Small intestine (tissue), 7 donors: ENCODE data around the gene SERF2. TPM values are rescaled to one million over a fixed set of nuclear protein-coding genes. Genes with fewer than 3 reads are reported as not detected.

Experiments used
- DNase-seq, 2 donors: peaks; one replicate each; pipeline versions ENCODE4 v3.0.0 to v3.0.0-alpha.2; 2013
- FAIRE-seq: peaks from 2 replicates; lab custom pipeline; 2012; peaks lifted over from hg19 to GRCh38; lab: Jason Lieb, UNC
- H3K27ac ChIP-seq, 3 donors: one replicate each; pipeline ENCODE4 v1.5.1; 2013; ENCODE audit warnings: low read length in 2 of 3, mild to moderate bottlenecking in 2 of 3, control low read depth in 1 of 3, inconsistent platforms in 1 of 3, low read depth in 1 of 3, moderate library complexity in 1 of 3
- H3K27me3 ChIP-seq, 3 donors: one replicate each; pipeline ENCODE4 v1.6.1; 2013; ENCODE audit warnings: low read length in 3 of 3, inconsistent platforms in 1 of 3; ENCODE audit not compliant: control insufficient read depth in 3 of 3, insufficient read depth in 3 of 3
- H3K36me3 ChIP-seq, 3 donors: one replicate each; pipeline ENCODE4 v1.6.1; 2013; ENCODE audit warnings: low read length in 3 of 3, inconsistent platforms in 1 of 3, low read depth in 1 of 3, mild to moderate bottlenecking in 1 of 3, moderate library complexity in 1 of 3; ENCODE audit not compliant: control insufficient read depth in 3 of 3, insufficient read depth in 2 of 3
- H3K4me1 ChIP-seq, 3 donors: one replicate each; pipeline ENCODE4 v1.6.1; 2013; ENCODE audit warnings: low read length in 2 of 3, inconsistent platforms in 1 of 3, low read depth in 1 of 3, mild to moderate bottlenecking in 1 of 3, moderate library complexity in 1 of 3; ENCODE audit not compliant: control insufficient read depth in 3 of 3, insufficient read depth in 2 of 3
- H3K4me3 ChIP-seq, 3 donors: one replicate each; pipeline ENCODE4 v1.5.1; 2013; ENCODE audit warnings: low read length in 3 of 3, control low read depth in 1 of 3, inconsistent platforms in 1 of 3, low read depth in 1 of 3, mild to moderate bottlenecking in 1 of 3, moderate library complexity in 1 of 3
- H3K9me3 ChIP-seq, 2 donors: one replicate each; pipeline ENCODE4 v1.6.1; 2013; ENCODE audit warnings: low read depth in 1 of 2, low read length in 1 of 2; ENCODE audit not compliant: control insufficient read depth in 2 of 2, insufficient read depth in 1 of 2
- WGBS, 3 donors: extraction: QIAGEN DNeasy Blood & Tissue Kit; methylation state at CpG; one replicate each; pipeline ENCODE4 v1.1.7; 2013; 5-methylcytosine and 5-hydroxymethylcytosine counted together
- polyA plus RNA-seq, 4 donors: library from polyadenylated mRNA; stranded (reverse) in 3 of 4; unstranded in 1 of 4; fragments of 200-250 nt in 3 of 4; fragments of 120-200 nt in 1 of 4; gene quantifications; one replicate each; pipeline versions ENCODE4 v1.2.1 to v1.2.3, GENCODE V29; 2013
- donor health status: healthy with polysubstance abuse.
- donor health status: control.
- donor health status: control.
- donor health status: Bipolar disorder and iron deficiency.
- donor health status: healthy.

The SERF2 gene
- polyA plus RNA-seq, 4 donors: 739 to 2,526 (median 1,711) TPM

DNA sequence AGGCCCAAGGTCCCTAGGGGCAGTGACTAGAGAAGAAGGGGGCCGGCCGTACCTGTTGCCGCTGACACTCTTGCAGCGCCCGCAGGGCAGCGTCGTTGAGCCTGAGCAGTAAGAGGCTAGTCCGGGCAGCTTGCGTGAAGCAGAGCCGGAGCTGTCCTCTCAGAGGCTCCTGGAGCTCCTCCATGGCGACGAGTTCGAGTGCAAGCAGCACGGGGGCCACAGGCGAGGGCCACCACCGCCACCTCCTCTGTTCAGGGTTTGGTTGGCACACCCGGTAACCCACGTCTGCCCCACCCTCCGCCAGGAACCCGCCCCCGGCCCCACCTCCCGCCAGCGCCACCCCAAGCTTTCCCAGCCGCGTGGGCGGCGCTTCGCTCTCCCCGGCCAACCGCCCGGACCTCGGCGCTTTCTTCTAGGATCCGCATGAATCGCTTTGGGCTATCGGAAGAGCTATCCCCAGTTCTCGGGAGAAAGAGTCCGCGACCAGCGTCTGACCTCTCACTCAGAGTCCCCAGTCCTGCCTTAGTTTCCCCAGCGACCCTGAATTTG lies 15.3 kb upstream of the SERF2 start, which contains the start of gene ELL3:
Gene ELL3 (minus strand): TSS at position 249 of the 549 bp plus-strand sequence. CDS start 65 bp downstream, at position 184.
- H3K9me3 ChIP-seq: no peaks in the 10 kb centered on the region
- DNase-seq: peak; percentile 91 to 93
- H3K36me3 ChIP-seq: peaks cover 0 to 21% (median 15%) of the 10 kb centered on the region in 3 donors
- peaks cover 0 to 15% (median 0%) of the 10 kb centered on the region in 3 donors for H3K4me1 ChIP-seq
- peak within 1 kb of the TSS; percentile 73 to 84 (median 74) for H3K4me3 ChIP-seq
- FAIRE-seq: no peak
- no peaks in the 10 kb centered on the region for H3K27me3 ChIP-seq
- WGBS, 3 donors: 0 to 1% (median 1%) methylated on average over 31 to 41 of the region's 41 CpGs
- peak within 1 kb of the TSS; percentile 92 to 94 (median 93) for H3K27ac ChIP-seq

DNA sequence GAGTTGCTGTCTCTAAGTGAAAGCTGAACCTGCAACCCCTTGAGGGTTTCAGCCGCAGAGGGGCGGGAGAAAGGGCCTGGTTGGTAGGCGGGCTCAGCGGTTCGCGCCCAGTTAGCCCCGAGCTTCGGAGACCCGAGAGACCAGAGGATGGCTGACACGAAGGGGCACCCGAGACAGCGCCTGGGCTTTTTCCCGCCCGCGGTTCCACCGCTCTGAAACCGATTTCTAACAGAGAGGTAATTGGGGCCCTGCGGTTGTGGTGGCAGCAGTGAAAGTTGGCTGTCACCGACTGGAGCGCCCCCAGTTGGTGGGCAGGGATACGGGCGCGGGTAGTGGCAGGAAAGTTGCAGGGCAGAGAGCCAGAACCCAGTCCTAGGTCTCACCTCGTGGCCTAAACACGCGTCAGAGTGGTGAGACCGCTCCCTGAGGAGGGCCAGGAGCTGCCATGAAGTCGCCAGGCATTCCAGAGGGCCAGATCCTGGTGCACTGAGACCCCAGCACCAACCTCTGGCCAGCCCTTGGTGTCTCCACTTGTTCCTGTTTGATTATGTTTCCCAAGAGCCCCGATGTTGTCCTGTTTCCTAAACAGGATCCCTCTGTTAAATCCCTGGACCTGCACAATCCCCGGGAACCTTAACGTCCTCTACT lies 14.7 kb upstream of the SERF2 start:
- H3K9me3 ChIP-seq: no peaks in the 10 kb centered on the region
- peaks cover 0 to 19% (median 10%) of the 10 kb centered on the region in 3 donors for H3K36me3 ChIP-seq
- FAIRE-seq (no peak), DNase-seq (peak; percentile 86 to 93)
- H3K27me3 ChIP-seq: no peaks in the 10 kb centered on the region
- H3K4me3 ChIP-seq: peak overlapping the region; percentile 73 to 84 (median 74)
- 0 to 1% (median 1%) methylated on average over 31 of the region's 31 CpGs for WGBS, 3 donors
- H3K4me1 ChIP-seq: peaks cover 0 to 15% (median 0%) of the 10 kb centered on the region in 3 donors
- peak overlapping the region; percentile 82 to 94 (median 90) for H3K27ac ChIP-seq

DNA sequence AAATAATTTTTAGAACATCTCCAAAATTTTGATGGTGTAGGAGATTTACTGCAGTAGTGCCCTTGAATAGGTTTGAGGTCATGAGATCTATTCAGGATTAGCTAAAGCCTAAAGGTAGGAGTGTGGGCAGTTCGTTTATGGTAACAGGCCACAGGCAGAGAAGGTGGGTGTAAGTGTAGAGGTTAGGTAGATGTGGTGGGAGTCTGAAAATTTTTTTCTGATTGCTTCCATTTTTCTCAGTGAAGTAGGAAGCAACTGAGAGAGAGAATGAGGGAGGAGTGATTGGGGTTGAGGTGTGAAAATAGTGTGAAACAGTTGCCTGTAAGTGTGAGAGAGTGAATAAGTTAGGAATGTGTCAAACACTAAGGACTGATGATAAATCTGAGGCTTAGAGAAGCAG lies 13.1 kb upstream of the SERF2 start:
- Histone ChIP-seq H3K4me1 (peaks cover 0 to 15% (median 0%) of the 10 kb centered on the region in 3 donors), H3K27me3 (no peaks in the 10 kb centered on the region), H3K27ac (no peak overlapping the region), H3K9me3 (no peaks in the 10 kb centered on the region), H3K4me3 (no peak overlapping the region), H3K36me3 (peaks cover 0 to 9% (median 2%) of the 10 kb centered on the region in 3 donors)
- 80 to 83% (median 81%) methylated on average over 1 of the region's 1 CpG for WGBS, 3 donors
- no peak for FAIRE-seq
- no peak for DNase-seq

DNA sequence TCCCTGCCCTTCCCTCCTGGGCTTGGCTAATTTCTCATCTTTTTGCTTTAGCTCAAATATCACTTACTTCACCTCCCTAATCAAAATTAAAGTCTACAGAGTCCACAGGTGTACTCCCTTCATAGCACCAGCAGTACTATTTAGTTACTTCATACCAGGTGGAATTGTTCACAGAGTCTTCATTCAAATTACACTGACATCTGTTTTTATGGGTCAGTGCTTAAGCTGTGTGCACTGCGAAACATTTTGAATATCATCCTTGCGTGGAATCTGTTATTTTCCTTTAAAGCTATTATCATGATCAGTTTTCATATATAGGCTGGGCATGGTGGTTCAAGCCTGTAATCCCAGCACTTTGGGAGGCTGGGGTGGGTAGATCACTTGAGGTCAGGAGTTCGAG lies 2.7 kb upstream of the SERF2 start:
- H3K4me1 ChIP-seq: peaks cover 5 to 20% (median 12%) of the 10 kb centered on the region in 3 donors
- no peak overlapping the region for H3K4me3 ChIP-seq
- H3K27ac ChIP-seq: peak overlapping the region in 1 of 3 donors; percentile 55
- peaks cover 0 to 2% of the 10 kb centered on the region in 2 donors for H3K9me3 ChIP-seq
- H3K36me3 ChIP-seq: peaks cover 0 to 16% (median 3%) of the 10 kb centered on the region in 3 donors
- no peaks in the 10 kb centered on the region for H3K27me3 ChIP-seq
- no peak for FAIRE-seq
- no peak for DNase-seq
- WGBS, 3 donors: 91 to 96% (median 95%) methylated on average over 3 of the region's 3 CpGs

DNA sequence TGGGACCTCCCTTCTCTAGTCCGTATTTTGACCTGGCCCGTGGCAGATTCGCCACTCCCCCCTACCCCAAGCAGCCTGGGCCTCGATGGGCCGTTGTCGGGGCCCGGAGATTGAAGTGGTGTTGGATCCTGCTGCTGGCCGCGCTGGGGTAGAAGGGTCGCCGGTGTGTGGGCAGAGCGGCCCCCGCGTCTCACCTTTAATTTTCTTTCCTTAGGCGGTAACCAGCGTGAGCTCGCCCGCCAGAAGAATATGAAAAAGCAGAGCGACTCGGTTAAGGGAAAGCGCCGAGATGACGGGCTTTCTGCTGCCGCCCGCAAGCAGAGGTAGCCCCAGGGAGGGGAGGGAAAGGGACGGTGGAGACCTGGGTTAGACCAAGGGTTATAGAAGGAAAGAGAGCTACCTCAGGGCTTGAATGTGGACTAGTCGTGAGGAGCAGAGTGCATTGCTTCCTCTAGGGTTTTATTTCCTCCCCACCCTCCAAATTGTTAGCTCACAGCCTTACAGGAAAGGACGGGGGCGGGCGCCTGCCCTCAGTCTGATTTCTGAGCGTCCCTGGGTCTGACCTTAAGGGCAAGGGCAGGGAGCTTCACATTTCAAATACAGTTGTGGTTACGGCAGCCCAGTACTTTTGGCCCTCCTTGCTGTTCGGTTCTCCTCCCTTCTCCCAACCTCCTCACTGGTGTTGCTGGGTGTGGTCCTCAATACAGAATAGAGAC lies 799 bp downstream of the SERF2 start:
- DNase-seq: peak; percentile 57 to 63
- FAIRE-seq: no peak
- Histone ChIP-seq H3K27me3 (no peaks in the 10 kb centered on the region), H3K4me3 (peak overlapping the region; percentile 96 to 99 (median 96)), H3K9me3 (peaks cover 0 to 2% of the 10 kb centered on the region in 2 donors), H3K36me3 (peaks cover 4 to 37% (median 6%) of the 10 kb centered on the region in 3 donors), H3K27ac (peak overlapping the region; percentile 95 to 99 (median 98)), H3K4me1 (peaks cover 5 to 30% (median 16%) of the 10 kb centered on the region in 3 donors)
- WGBS, 3 donors: 0 to 1% (median 0%) methylated on average over 33 of the region's 33 CpGs

DNA sequence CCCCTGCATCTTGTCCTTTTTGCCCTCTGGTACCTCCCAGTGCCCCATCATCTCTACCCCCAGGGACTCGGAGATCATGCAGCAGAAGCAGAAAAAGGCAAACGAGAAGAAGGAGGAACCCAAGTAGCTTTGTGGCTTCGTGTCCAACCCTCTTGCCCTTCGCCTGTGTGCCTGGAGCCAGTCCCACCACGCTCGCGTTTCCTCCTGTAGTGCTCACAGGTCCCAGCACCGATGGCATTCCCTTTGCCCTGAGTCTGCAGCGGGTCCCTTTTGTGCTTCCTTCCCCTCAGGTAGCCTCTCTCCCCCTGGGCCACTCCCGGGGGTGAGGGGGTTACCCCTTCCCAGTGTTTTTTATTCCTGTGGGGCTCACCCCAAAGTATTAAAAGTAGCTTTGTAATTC lies 1.5 kb downstream of the SERF2 start:
- Histone ChIP-seq H3K9me3 (peaks cover 0 to 2% of the 10 kb centered on the region in 2 donors), H3K27me3 (no peaks in the 10 kb centered on the region), H3K4me1 (peaks cover 5 to 36% (median 16%) of the 10 kb centered on the region in 3 donors), H3K4me3 (peak overlapping the region in 2 of 3 donors; percentile 96 to 99), H3K36me3 (peaks cover 4 to 39% (median 6%) of the 10 kb centered on the region in 3 donors), H3K27ac (peak overlapping the region in 2 of 3 donors; percentile 95 to 99)
- no peak for DNase-seq
- WGBS, 3 donors: 74 to 86% (median 76%) methylated on average over 10 of the region's 10 CpGs
- FAIRE-seq: no peak

DNA sequence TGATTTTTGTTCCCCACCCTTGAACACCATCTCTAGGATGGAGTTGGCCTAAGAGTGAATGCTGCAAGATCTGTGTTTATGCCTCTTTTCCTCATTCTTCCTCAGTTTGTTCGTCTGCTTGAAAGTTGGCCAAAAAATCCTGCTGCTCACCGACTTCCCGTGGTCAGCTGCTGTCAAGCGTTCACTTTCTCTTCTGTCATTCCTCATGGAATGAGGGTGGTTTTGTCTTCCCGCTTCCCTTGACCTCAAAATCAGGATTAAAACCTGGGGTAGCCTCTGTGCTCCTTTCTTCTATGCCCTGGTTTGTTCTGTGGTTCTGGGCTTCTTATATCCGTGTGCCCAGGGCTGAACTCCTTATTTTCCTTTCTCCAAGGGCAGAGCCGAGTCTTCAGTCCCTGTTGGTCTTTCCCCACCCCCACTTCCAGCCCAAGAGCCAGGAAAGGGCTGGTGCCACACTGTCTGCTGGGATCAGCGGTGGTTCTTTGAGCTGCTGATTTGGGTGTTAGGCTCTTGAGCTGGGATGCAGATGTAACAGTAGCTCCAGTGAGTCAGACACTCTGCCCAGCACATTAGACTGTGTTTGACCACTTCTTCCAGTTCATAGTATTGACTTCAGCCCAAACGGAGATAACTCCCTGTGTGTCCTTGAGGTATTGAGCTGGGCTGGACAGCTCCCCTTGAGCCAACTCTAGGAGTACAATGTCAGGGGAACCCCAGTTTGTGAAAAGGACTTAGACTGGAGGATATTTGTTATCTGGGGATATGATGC lies 2.3 kb downstream of the SERF2 start:
- peak overlapping the region in 1 of 3 donors; percentile 7 for H3K27ac ChIP-seq
- 75 to 87% (median 86%) methylated on average over 9 of the region's 9 CpGs for WGBS, 3 donors
- H3K4me3 ChIP-seq: no peak overlapping the region
- peaks cover 5 to 43% (median 16%) of the 10 kb centered on the region in 3 donors for H3K4me1 ChIP-seq
- no peak for FAIRE-seq
- H3K36me3 ChIP-seq: peaks cover 4 to 46% (median 6%) of the 10 kb centered on the region in 3 donors
- H3K27me3 ChIP-seq: no peaks in the 10 kb centered on the region
- DNase-seq: no peak
- H3K9me3 ChIP-seq: peaks cover 0 to 2% of the 10 kb centered on the region in 2 donors
